GM21447 (cell line): Measurements from ENCODE around the gene HSPB6.
"Not testable (repeated sequence)": the region's sequence is repeated elsewhere in the genome, so short reads cannot be mapped to it uniquely, and the experiment has no call there.

ENCODE experiments used
- ATAC-seq: cut with Tn5 transposase; IDR thresholded peaks from one replicate; pipeline ENCODE4 v1.9.1; 2021; ENCODE audit not compliant: unreplicated experiment

HSPB6 gene

DNA sequence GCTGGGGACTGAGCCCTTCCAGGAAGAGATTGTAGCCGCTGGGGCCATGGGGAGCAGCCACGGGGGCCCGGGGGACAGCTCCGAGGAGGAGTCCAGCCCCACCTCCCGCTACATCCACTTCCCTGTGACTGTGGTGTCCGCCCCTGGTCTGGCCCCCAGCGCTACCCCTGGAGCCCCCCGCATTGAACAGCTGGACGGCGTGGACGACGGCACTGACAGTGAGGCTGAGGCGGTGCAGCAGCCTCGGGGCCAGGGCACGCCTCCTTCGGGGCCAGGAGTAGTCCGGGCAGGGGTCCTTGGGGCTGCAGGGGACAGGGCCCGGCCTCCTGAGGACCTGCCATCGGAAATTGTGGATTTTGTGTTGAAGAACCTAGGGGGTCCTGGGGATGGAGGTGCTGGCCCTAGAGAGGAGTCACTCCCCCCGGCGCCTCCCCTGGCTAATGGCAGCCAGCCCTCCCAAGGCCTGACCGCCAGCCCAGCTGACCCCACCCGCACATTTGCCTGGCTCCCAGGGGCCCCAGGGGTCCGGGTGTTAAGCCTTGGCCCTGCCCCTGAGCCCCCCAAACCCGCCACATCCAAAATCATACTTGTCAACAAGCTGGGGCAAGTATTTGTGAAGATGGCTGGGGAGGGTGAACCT is 24.2 kb downstream of the HSPB6 start:
- ATAC-seq: no peak

DNA sequence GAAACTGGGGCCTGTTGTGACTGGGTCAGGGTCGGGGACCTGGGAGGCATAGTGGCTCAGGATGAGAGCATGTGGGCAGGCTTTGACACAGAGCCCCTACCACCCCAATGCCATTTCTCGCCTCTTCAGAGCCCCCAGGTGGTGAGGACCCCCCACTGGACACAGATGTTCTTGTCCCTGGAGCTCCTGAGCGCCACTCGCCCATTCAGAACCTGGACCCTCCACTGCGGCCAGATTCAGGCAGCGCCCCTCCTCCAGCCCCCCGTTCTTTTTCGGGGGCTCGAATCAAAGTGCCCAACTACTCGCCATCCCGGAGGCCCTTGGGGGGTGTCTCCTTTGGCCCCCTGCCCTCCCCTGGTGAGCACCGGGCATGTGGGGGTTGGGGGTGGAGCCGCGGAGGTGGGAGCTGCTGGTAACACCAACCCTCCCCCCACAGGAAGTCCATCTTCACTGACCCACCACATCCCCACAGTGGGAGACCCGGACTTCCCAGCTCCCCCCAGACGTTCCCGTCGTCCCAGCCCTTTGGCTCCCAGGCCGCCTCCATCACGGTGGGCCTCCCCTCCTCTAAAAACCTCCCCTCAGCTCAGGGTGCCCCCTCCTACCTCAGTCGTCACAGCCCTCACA is 24.9 kb downstream of the HSPB6 start:
- no peak for ATAC-seq

DNA sequence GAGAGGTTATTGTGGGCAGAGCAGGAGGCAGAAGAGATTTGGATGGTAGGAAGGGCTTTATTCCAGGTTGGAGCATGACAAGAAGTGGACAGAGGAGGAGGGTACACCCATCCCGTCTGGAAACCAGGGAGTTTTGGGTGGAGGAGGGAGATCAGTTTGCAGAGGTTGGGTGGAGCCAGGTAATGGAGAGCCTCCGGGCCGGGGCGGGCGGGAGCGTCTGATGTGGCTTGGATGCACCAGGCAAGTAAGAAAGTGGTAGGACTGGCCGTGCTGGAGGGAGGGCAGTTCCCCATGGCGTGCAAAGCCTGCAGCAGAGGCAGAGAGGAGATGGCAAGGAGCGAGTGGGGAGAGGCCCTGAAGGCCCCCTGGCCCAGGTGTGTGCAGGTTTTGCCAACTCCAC is 25.5 kb downstream of the HSPB6 start:
- no peak for ATAC-seq

DNA sequence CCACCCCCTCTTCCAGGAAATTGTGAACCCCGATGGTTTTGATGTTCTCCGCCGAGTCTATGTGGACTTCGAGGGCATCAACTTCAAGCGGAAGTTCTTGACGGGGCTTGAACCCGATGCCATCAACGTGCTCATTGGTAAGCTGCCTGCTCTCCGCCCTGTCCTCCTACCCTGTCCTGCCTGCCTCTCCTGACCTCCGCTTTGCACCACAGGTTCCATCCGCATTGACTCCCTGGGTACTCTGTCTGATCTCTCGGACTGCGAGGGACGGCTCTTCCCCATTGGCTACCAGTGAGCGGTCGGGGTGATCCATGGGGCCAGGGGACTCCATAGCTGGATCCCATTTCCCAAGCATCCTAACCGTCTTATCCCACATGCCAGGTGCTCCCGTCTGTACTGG is 26.5 kb downstream of the HSPB6 start:
- no peak for ATAC-seq

DNA sequence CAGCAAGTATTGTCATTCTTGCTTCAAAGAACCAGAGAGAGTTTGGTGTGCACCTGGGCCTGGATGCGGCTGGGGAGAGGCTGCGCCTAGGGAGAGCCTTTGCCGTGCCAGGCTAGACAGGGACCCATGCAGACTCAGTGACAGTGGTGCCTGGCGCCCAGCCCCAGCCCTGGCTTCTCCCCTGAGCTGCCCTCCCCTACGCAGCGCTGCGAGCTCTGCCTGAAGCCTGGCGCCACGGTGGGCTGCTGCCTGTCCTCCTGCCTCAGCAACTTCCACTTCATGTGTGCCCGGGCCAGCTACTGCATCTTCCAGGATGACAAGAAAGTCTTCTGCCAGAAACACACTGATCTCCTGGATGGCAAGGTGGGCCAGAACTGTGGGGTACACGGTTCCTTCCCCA is 27.1 kb downstream of the HSPB6 start:
- ATAC-seq: no peak

DNA sequence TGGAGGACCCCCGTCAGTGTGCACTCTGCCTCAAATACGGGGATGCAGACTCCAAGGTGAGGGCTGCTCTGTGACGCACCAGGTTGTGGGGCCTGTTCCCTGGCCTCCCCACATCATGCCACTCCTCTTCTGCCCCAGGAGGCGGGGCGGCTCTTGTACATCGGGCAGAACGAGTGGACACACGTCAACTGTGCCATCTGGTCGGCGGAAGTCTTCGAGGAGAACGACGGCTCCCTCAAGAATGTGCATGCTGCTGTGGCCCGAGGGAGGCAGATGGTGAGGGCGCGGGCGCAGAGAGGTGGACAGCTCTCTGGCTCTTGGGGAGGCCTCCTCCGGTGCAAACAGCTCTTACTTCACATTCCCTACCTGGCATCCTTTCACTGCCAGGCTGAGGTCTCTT is 27.8 kb downstream of the HSPB6 start:
- no peak for ATAC-seq

DNA sequence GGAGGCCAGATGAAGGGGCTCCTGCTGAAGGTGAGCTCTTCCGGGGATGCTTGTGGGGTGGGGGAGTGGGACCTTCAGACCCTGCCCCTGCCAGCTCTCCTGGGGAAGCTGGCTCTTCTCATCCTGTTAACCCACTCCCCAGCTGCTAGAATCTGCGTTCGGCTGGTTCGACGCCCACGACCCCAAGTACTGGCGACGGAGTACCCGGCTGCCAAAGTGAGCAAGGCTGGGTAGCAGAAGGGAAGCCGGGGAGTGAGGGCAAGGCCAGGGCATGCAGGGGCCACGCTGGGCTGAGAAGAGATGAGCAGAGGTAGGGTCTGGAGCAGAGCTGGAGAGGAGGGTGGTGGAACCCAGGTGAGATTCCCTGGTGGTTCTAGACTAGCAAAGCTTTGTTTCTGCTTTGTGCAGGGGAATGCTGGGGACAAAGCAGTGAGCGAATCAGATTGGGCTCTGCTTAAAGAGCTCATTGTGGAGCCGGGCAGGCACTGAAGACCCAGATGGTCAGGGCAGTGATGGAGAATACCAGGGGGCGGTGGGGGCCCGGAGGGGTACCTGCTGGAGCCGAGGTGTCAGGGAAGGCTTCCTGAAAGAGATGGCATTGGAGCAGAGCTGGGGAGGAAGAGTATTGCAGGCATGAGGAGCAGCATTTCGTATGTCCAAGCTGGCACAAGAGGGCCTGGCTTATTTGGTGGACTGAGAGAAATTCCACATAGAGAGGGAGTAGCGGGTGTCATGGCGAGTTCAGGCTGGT is 28.7 kb downstream of the HSPB6 start:
- no peak for ATAC-seq

DNA sequence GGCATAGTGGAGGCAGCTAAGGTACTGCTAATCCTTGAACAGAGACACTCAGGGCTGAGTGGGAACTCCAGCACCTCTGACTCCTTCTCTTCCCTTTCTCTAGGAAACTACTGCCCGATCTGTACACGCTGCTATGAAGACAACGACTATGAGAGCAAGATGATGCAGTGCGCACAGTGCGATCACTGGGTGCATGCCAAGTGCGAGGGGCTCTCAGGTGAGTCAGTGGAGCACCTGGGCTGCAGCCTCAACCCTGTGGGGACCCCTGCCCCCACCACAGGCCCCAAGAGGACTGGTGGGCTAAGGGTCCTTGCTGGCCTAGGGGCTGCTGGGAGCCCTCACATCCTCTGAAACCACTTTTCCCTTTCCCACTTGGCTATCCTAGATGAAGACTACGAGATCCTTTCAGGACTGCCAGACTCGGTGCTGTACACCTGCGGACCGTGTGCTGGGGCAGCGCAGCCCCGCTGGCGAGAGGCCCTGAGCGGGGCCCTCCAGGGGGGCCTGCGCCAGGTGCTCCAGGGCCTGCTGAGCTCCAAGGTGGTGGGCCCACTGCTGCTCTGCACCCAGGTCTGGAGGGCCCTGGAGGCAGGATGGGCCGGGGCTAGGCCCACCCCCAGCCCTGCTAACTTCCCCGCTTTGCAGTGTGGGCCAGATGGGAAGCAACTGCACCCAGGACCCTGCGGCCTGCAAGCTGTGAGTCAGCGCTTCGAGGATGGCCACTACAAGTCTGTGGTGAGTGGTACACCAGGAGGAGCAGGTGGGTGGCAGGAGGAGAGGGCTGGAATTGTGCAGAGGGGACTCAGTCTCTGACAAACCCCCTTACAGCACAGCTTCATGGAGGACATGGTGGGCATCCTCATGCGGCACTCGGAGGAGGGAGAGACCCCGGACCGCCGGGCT is 29.5 kb downstream of the HSPB6 start:
- no peak for ATAC-seq

DNA sequence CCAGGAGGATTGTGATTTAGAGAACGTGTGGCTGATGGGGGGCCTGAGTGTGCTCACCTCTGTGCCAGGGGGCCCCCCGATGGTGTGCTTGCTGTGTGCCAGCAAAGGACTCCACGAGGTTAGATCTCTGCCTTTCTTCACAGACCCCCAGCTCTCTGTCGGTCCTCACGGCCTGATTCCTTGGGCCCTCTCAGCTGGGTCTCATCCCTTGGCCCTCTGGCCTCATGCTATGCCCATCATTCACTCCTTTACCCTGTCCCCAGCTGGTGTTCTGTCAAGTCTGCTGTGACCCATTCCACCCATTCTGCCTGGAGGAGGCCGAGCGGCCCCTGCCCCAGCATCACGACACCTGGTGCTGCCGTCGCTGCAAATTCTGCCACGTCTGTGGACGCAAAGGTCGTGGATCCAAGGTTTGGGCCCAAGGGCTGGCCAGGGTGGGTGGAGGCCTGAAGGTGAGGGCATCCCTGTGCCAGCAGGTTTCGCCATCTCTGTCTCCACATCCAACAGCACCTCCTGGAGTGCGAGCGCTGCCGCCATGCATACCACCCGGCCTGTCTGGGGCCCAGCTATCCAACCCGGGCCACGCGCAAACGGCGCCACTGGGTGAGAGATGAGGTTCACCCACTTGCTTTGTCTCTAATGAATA is 31.5 kb downstream of the HSPB6 start:
- no peak for ATAC-seq

DNA sequence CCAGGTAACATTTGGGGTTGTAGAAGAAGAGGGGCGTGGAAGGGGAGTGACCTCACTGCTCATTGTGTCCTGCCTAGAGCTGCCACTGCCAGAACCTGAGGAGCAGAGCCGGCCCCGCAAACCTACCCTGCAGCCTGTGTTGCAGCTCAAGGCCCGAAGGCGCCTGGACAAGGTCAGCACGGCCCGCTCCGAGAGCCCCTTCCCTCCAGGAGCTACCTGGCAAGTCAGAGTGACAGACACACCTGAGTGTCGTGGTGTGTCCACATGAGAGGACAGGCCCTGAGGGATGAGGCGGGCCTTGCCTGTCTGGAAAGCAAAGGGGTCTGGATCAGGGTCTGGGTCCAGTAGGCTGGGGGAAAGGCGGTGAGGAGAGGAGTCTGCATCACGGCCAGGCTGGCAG is 32.3 kb downstream of the HSPB6 start:
- no peak for ATAC-seq

DNA sequence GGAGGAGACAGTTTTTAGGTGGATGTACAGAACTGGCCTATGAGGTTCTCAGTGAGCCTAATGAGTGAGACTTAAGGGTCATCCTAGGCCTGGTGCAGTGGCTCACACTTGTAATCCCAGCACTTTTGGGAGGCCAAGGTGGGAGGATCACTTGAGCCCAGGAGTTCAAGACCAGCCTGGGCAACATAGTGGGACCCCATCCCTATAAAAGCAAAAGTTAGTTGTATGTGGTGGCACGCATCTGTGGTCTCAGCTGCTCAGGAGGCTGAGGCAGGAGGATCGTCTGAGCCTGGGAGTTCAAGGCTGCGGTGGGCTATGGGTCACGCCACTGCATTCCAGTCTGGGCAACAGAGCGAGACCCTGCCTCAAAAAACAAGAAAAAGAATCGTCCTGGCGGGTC is 32.7 kb downstream of the HSPB6 start:
- not testable (repeated sequence) for ATAC-seq

DNA sequence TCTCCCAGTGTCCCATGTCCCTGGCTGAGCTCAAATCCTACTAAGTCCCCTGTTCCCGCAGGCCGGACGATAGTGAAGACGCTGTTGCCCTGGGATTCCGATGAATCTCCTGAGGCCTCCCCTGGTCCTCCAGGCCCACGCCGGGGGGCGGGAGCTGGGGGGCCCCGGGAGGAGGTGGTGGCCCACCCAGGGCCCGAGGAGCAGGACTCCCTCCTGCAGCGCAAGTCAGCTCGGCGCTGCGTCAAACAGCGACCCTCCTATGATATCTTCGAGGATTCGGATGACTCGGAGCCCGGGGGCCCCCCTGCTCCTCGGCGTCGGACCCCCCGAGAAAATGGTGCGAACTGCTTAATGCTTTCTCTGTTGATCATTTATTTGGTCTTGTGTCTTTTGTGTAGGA is 33.2 kb downstream of the HSPB6 start:
- no peak for ATAC-seq

DNA sequence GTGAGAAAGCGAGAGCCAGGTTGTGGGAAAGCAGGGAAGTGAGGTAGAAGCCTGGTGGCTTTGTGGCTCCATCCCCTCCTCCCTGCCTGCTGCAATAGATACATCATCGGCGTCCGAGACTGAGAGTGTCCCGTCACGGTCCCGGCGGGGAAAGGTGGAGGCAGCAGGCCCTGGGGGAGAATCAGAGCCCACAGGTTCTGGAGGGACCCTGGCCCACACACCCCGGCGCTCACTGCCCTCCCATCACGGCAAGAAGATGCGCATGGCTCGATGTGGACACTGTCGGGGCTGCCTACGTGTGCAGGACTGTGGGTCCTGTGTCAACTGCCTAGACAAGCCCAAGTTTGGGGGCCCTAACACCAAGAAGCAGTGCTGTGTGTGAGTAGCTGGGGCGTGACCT is 33.9 kb downstream of the HSPB6 start:
- no peak for ATAC-seq

DNA sequence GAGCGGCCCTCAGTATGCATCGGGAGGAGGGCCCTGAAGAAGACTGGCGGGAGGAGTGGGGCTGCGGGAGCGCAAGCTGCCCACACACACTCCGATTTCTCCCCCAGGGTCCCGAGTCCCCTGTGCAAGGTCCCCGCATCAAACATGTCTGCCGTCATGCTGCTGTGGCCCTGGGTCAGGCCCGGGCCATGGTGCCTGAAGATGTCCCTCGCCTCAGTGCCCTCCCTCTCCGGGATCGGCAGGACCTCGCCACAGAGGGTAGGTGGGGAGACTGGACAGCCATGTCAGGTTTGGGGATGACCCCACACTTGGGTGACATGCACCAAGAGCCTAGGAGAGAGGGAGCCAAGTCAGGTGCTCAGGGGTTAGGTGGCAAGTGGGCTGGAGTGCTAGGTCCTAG is 34.4 kb downstream of the HSPB6 start:
- no peak for ATAC-seq

DNA sequence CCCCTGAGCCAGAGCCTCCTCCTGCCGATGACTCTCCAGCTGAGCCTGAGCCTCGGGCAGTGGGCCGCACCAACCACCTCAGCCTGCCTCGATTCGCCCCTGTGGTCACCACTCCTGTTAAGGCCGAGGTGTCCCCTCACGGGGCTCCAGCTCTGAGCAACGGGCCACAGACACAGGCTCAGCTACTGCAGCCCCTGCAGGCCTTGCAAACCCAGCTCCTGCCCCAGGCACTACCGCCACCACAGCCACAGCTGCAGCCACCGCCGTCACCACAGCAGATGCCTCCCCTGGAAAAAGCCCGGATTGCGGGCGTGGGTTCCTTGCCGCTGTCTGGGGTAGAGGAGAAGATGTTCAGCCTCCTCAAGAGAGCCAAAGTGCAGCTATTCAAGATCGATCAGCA is 35.5 kb downstream of the HSPB6 start:
- ATAC-seq: no peak

DNA sequence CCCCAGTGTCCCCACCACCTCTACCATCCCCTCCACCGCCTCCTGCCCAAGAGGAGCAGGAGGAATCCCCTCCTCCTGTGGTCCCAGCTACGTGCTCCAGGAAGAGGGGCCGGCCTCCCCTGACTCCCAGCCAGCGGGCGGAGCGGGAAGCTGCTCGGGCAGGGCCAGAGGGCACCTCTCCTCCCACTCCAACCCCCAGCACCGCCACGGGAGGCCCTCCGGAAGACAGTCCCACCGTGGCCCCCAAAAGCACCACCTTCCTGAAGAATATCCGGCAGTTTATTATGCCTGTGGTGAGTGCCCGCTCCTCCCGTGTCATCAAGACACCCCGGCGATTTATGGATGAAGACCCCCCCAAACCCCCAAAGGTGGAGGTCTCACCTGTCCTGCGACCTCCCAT is 36.2 kb downstream of the HSPB6 start:
- no peak for ATAC-seq

DNA sequence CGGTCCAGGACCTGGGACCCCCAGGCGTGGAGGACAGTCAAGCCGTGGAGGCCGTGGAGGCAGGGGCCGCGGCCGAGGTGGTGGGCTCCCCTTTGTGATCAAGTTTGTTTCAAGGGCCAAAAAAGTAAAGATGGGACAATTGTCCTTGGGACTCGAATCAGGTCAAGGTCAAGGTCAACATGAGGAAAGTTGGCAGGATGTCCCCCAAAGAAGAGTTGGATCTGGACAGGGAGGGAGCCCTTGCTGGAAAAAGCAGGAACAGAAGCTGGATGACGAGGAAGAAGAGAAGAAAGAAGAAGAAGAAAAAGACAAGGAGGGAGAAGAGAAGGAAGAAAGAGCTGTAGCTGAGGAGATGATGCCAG is 36.7 kb downstream of the HSPB6 start:
- no peak for ATAC-seq

DNA sequence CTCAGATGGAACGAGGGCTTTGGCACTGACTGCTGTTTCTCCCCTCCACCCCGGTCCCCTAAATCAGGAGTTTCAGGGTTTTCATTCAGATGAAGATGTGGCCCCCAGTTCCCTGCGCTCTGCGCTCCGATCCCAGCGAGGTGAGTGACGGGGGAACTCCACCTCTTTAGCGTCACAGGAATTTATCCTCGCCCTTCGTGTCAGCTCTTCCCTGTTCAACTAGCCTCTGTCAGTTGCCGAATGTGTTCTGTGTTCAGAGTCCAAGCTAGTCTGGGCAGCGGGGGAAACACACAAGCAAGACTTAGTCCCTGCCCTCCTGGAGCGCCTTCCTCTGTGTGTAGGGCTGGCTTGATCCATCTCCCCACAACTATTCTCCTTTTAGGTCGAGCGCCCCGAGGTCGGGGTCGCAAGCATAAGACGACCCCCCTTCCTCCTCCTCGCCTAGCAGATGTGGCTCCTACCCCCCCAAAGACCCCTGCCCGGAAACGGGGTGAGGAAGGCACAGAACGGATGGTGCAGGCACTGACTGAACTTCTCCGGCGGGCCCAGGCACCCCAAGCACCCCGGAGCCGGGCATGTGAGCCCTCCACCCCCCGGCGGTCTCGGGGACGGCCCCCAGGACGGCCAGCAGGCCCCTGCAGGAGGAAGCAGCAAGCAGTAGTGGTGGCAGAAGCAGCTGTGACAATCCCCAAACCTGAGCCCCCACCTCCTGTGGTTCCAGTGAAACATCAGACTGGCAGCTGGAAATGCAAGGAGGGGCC is 37.2 kb downstream of the HSPB6 start:
- no peak for ATAC-seq

DNA sequence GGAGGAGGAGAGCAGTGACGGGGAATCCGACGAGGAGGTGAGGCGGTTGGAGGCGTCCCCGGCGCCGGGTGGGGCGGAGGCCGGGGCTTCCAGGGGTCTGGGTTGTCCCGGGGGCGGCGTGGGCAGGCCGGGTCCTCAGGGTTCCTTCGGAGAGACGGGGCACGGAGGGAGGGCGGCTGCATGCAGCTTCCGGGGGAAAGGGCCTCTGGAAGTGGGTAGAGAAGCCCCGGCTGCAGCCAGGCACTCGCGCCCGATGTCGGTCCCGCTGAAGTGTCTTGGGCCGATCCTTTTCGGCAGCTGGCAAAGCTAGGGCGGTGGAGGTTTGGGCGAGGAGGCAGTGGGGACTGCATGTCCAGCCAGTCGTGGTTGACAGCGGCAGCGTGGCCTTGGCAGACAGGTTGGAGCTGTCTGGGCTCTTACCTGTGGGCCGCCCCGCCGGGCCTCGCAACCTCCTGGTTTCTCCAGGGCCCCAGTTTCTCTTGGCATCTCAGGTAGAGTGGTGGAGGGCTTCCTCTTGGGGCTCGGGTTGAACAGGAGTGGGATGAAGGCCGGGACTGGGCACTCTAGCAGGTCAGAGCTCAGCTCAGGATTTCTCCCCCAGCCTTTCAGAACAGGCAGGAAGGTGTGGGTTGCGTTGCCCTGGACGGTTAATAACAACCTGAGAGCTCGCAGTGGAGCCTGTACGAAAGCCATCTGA is 38.3 kb downstream of the HSPB6 start:
- ATAC-seq: no peak
